WTC11 (cell line): Measurements from ENCODE around the gene SRPX. TPM values are rescaled to one million over a fixed set of nuclear protein-coding genes. Genes with fewer than 3 reads are reported as not detected.
A peak's percentile ranks its signal among the peaks of the same experiment; 100 is the strongest.

ENCODE experiments used
- ATAC-seq: fragments of 200-7000 bp; cut with Tn5 transposase; 2 replicates; pipeline ENCODE4 v1.10.0; 2021; ENCODE audit warnings: mild to moderate bottlenecking, moderate library complexity
- CTCF ChIA-PET: fragments of 300-600 bp; sonication (Branson Sonifier 250); formaldehyde crosslinking; loops from one replicate; lab custom pipeline; 2021; ENCODE audit warnings: antibody characterized with exemption; lab: Charles Lee
- POLR2A ChIA-PET: fragments of 350-600 bp; sonication (Branson Sonifier 250); formaldehyde crosslinking; loops from one replicate; lab custom pipeline; 2021; ENCODE audit warnings: antibody characterized with exemption; lab: Charles Lee
- DNase-seq: peaks from one replicate; pipeline ENCODE4 v3.0.0; 2021; ENCODE audit warnings: low spot score
- H3K27ac Mint-ChIP-seq: 2 replicates; pipeline ENCODE4 v1.8.0; 2021; ENCODE audit warnings: mixed read lengths
- H3K27me3 Mint-ChIP-seq: 2 replicates; pipeline ENCODE4 v1.8.0; 2021; ENCODE audit warnings: low read depth, mild to moderate bottlenecking, moderate library complexity, mixed read lengths
- H3K36me3 Mint-ChIP-seq: 2 replicates; pipeline ENCODE4 v1.8.0; 2021; ENCODE audit warnings: mixed read lengths
- H3K4me1 Mint-ChIP-seq: 2 replicates; pipeline ENCODE4 v1.8.0; 2022; ENCODE audit warnings: mixed read lengths
- H3K4me3 Mint-ChIP-seq: 2 replicates; pipeline ENCODE4 v1.8.0; 2021; ENCODE audit warnings: mild to moderate bottlenecking, moderate library complexity, mixed read lengths
- H3K9me3 Mint-ChIP-seq: 2 replicates; pipeline ENCODE4 v1.8.0; 2021; ENCODE audit warnings: mixed read lengths
- CBFB ChIP-seq: sonication (generic); formaldehyde crosslinking; IDR thresholded peaks from 2 replicates; pipeline ENCODE4 v1.8.1; 2022; ENCODE audit warnings: mild to moderate bottlenecking, low read depth, missing genetic modification reagents
- CREM ChIP-seq: sonication (generic); formaldehyde crosslinking; IDR thresholded peaks from 2 replicates; pipeline ENCODE4 v1.8.1; 2022; ENCODE audit warnings: mild to moderate bottlenecking, missing genetic modification reagents, moderate library complexity
- NR1H2 ChIP-seq: sonication (generic); formaldehyde crosslinking; IDR thresholded peaks from 2 replicates; pipeline ENCODE4 v1.9.0; 2021; ENCODE audit warnings: mild to moderate bottlenecking, moderate library complexity, missing genetic modification reagents
- OVOL2 ChIP-seq: fragments of 250-450 bp; sonication (Bioruptor Pico); IDR thresholded peaks from 2 replicates; pipeline ENCODE4 v1.9.0; 2021; ENCODE audit warnings: mild to moderate bottlenecking, borderline replicate concordance
- RORB ChIP-seq: fragments of 250-450 bp; sonication (Bioruptor Pico); IDR thresholded peaks from 2 replicates; pipeline ENCODE4 v1.9.0; 2021; ENCODE audit warnings: mild to moderate bottlenecking
- SP1 ChIP-seq: sonication (generic); formaldehyde crosslinking; conservative IDR thresholded peaks from 2 replicates; pipeline ENCODE4 v1.8.1; 2022; ENCODE audit warnings: missing genetic modification reagents
- ZBTB43 ChIP-seq: sonication (generic); formaldehyde crosslinking; IDR thresholded peaks from 2 replicates; pipeline ENCODE4 v1.8.1; 2023; ENCODE audit warnings: mild to moderate bottlenecking, missing genetic modification reagents
- ZNF219 ChIP-seq: sonication (generic); formaldehyde crosslinking; IDR thresholded peaks from 2 replicates; pipeline ENCODE4 v1.8.0; 2023; ENCODE audit warnings: missing genetic modification reagents, mild to moderate bottlenecking, borderline replicate concordance
- ZNF281 ChIP-seq: sonication (generic); formaldehyde crosslinking; IDR thresholded peaks from 2 replicates; pipeline ENCODE4 v1.8.0; 2023; ENCODE audit warnings: mild to moderate bottlenecking, missing genetic modification reagents
- ZNF423 ChIP-seq: fragments of 250-450 bp; sonication (Bioruptor Pico); IDR thresholded peaks from 2 replicates; pipeline ENCODE4 v2.1.2; 2022; ENCODE audit warnings: mild to moderate bottlenecking, moderate library complexity
- ZNF512 ChIP-seq: sonication (generic); formaldehyde crosslinking; IDR thresholded peaks from 2 replicates; pipeline ENCODE4 v1.8.1; 2022; ENCODE audit warnings: missing genetic modification reagents, borderline replicate concordance
- total RNA-seq: library from RNA; stranded (reverse); gene quantifications from 3 replicates; pipeline ENCODE4 v1.2.3, GENCODE V29; 2021
- TF ChIP-seq, protein P1 (sequence below): sonication (generic); formaldehyde crosslinking; IDR thresholded peaks from 2 replicates; pipeline ENCODE4 v1.8.0; 2023; ENCODE audit warnings: missing genetic modification reagents, mild to moderate bottlenecking, borderline replicate concordance
- TF ChIP-seq, protein P2 (sequence below): sonication (generic); formaldehyde crosslinking; IDR thresholded peaks from 2 replicates; pipeline ENCODE4 v1.8.1; 2022; ENCODE audit warnings: mild to moderate bottlenecking, missing genetic modification reagents, moderate library complexity, borderline replicate concordance
- TF ChIP-seq, protein P3 (sequence below): sonication (generic); formaldehyde crosslinking; IDR thresholded peaks from 2 replicates; pipeline ENCODE4 v1.8.1; 2023; ENCODE audit warnings: mild to moderate bottlenecking, missing genetic modification reagents
- TF ChIP-seq, protein P4 (sequence below): sonication (generic); formaldehyde crosslinking; IDR thresholded peaks from 2 replicates; pipeline ENCODE4 v1.8.1; 2023; ENCODE audit warnings: mild to moderate bottlenecking, missing genetic modification reagents, moderate library complexity

The SRPX gene
- total RNA-seq, 1 experiment from 2014 or later: 7.7 TPM

DNA sequence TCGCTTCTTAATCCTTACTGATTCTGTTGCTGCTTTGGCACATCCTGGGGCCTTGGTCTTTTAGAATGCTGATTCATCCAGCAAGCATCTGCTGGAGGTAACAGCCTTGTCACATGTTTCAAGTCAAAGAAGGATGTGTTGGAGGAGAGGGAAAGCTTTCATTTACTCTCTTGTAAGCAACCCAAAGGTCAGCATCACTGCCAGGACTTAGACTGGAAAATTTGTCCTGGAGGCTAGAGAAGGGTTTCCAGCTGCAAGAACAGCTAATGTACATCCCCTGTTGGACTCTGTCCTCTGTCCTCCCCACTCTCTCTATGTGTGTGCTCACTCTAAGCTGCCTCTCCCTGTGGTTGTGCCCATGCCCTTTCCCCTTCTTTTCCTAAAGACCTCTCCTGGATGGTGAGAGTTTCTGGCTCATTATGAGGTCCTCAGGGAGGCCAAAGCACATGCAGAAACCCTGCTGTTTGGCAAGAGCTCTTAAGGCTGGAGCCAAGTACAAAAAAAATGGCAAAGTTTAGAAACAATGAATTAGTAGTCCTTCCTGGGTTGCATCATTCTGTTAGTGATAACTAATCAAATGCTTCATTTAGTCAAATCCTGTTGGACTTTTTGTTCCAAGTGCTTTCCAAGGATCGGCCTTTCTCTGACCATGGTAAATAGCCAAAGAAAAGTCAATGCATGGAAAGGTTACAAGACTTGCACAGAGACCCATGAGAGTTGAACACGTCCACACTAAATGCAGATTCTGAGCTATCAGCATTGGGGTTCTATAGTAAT is 13.4 kb upstream of the SRPX start (continued):
- TF ChIP-seq, protein P1, sequence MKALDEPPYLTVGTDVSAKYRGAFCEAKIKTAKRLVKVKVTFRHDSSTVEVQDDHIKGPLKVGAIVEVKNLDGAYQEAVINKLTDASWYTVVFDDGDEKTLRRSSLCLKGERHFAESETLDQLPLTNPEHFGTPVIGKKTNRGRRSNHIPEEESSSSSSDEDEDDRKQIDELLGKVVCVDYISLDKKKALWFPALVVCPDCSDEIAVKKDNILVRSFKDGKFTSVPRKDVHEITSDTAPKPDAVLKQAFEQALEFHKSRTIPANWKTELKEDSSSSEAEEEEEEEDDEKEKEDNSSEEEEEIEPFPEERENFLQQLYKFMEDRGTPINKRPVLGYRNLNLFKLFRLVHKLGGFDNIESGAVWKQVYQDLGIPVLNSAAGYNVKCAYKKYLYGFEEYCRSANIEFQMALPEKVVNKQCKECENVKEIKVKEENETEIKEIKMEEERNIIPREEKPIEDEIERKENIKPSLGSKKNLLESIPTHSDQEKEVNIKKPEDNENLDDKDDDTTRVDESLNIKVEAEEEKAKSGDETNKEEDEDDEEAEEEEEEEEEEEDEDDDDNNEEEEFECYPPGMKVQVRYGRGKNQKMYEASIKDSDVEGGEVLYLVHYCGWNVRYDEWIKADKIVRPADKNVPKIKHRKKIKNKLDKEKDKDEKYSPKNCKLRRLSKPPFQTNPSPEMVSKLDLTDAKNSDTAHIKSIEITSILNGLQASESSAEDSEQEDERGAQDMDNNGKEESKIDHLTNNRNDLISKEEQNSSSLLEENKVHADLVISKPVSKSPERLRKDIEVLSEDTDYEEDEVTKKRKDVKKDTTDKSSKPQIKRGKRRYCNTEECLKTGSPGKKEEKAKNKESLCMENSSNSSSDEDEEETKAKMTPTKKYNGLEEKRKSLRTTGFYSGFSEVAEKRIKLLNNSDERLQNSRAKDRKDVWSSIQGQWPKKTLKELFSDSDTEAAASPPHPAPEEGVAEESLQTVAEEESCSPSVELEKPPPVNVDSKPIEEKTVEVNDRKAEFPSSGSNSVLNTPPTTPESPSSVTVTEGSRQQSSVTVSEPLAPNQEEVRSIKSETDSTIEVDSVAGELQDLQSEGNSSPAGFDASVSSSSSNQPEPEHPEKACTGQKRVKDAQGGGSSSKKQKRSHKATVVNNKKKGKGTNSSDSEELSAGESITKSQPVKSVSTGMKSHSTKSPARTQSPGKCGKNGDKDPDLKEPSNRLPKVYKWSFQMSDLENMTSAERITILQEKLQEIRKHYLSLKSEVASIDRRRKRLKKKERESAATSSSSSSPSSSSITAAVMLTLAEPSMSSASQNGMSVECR: no peak
- no peak for TF ChIP-seq ZNF423 (CRISPR knock-in tag)
- TF ChIP-seq, protein P2, sequence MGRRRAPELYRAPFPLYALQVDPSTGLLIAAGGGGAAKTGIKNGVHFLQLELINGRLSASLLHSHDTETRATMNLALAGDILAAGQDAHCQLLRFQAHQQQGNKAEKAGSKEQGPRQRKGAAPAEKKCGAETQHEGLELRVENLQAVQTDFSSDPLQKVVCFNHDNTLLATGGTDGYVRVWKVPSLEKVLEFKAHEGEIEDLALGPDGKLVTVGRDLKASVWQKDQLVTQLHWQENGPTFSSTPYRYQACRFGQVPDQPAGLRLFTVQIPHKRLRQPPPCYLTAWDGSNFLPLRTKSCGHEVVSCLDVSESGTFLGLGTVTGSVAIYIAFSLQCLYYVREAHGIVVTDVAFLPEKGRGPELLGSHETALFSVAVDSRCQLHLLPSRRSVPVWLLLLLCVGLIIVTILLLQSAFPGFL (CRISPR knock-in tag): no peak
- TF ChIP-seq, all 79 proteins: peak for 0

DNA sequence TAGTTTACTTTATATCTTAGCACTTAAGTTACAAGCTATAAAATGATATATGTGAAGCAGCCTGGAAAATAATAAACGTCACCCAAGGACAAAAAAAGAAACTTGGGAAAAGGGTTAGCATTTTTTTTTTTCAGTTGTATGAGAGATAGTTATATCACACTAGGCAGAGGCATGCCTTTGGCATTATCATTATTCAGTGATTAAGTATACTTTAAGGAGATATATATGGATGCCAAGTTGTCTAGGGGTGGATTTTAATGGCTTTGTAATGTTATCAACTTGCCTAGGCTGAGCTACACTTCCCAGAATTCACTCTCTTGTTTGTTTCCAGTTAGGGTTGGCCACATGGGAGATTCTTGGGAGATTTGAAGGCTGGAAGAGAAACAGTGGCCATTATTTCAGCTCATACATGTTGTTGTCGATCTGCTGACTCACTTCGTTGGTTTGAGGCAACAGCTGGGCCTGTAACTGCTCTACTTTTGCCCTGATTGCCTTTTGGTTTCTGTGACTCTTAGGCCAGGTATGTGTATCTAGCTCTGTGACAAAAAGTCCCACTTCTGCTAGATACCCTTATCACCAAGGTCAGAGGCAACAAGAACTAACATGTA is 11.5 kb upstream of the SRPX start:
- DNase-seq: no peak
- ChIA-PET CTCF (no interaction called here), POLR2A (no interaction called here)
- no peak for TF ChIP-seq ZNF512 (CRISPR knock-in tag)
- TF ChIP-seq, protein P3, sequence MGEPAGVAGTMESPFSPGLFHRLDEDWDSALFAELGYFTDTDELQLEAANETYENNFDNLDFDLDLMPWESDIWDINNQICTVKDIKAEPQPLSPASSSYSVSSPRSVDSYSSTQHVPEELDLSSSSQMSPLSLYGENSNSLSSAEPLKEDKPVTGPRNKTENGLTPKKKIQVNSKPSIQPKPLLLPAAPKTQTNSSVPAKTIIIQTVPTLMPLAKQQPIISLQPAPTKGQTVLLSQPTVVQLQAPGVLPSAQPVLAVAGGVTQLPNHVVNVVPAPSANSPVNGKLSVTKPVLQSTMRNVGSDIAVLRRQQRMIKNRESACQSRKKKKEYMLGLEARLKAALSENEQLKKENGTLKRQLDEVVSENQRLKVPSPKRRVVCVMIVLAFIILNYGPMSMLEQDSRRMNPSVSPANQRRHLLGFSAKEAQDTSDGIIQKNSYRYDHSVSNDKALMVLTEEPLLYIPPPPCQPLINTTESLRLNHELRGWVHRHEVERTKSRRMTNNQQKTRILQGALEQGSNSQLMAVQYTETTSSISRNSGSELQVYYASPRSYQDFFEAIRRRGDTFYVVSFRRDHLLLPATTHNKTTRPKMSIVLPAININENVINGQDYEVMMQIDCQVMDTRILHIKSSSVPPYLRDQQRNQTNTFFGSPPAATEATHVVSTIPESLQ (CRISPR knock-in tag): no peak
- TF ChIP-seq SP1: no peak
- TF ChIP-seq ZBTB43: no peak
- TF ChIP-seq, protein P4, sequence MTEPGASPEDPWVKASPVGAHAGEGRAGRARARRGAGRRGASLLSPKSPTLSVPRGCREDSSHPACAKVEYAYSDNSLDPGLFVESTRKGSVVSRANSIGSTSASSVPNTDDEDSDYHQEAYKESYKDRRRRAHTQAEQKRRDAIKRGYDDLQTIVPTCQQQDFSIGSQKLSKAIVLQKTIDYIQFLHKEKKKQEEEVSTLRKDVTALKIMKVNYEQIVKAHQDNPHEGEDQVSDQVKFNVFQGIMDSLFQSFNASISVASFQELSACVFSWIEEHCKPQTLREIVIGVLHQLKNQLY: no peak
- no peak for ATAC-seq
- Mint-ChIP-seq H3K36me3 (no peaks in the 10 kb centered on the region), H3K4me1 (peaks cover 11% of the 10 kb centered on the region), H3K4me3 (no peak overlapping the region), H3K27ac (no peak overlapping the region), H3K27me3 (no peaks in the 10 kb centered on the region), H3K9me3 (no peaks in the 10 kb centered on the region)

DNA sequence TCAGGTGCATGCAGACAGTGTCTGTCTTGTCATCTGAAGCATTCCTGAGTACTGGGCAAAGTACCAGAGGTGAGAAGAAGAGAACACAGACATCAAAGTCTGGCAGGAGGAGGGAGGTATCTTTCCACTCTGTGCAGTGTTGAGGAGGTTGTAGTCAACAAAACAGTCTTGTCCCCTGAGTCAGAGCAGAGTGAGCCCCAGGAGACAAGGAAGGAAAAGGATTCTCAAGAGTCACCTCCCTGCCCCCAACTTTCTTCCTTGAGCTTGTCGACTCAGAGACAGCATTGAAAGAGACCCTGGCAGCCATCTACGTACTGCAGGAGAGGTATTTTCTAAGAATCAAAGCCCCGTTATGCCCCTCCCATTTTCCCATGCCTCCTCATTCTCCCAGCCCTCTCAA is 4.4 kb upstream of the SRPX start:
- Mint-ChIP-seq H3K4me3 (no peak overlapping the region), H3K36me3 (no peaks in the 10 kb centered on the region), H3K9me3 (no peaks in the 10 kb centered on the region), H3K27ac (no peak overlapping the region), H3K4me1 (peaks cover 11% of the 10 kb centered on the region), H3K27me3 (peaks cover 30% of the 10 kb centered on the region)
- DNase-seq (no peak), ATAC-seq (peak; percentile 21)
- POLR2A ChIA-PET: no interaction called here
- CTCF ChIA-PET: no interaction called here
- TF ChIP-seq CREM (no peak), ZNF219 (no peak), NR1H2 (CRISPR knock-in tag) (no peak), OVOL2 (CRISPR knock-in tag) (no peak), ZNF281 (no peak), RORB (CRISPR knock-in tag) (no peak), CBFB (CRISPR knock-in tag) (no peak)
- TF ChIP-seq, protein P4: no peak
